Activated B cell treated with CpG ODN at 0.5 μM for 24 hours (primary cell): ENCODE results near the gene AGER. TPM values are rescaled to one million over a fixed set of nuclear protein-coding genes. Genes with fewer than 3 reads are reported as not detected.
"Not testable (repeated sequence)": the region's sequence is repeated elsewhere in the genome, so short reads cannot be mapped to it uniquely, and the experiment has no call there.

Source experiments
- ATAC-seq: fragments of 200-7000 bp; cut with Tn5 transposase; one replicate; pipeline ENCODE4 v1.10.0; 2021; ENCODE audit warnings: low read depth, mild to moderate bottlenecking, moderate library complexity
- CTCF ChIA-PET: fragments of 350-600 bp; sonication (Branson Sonifier 250); formaldehyde crosslinking; loops from one replicate; lab custom pipeline; 2021; ENCODE audit warnings: antibody characterized with exemption; lab: Charles Lee
- POLR2A ChIA-PET: fragments of 350-600 bp; sonication (Branson Sonifier 250); formaldehyde crosslinking; loops from one replicate; lab custom pipeline; 2021; ENCODE audit warnings: antibody characterized with exemption; lab: Charles Lee
- DNase-seq: peaks from one replicate; pipeline ENCODE4 v3.0.0; 2022
- H3K27ac Mint-ChIP-seq: one replicate; pipeline ENCODE4 v1.8.0; 2020; ENCODE audit warnings: mixed read lengths
- H3K27me3 Mint-ChIP-seq: one replicate; pipeline ENCODE4 v1.8.0; 2021; ENCODE audit warnings: mixed read lengths
- H3K36me3 Mint-ChIP-seq: one replicate; pipeline ENCODE4 v1.8.0; 2021; ENCODE audit warnings: low read depth, mixed read lengths
- H3K4me1 Mint-ChIP-seq: one replicate; pipeline ENCODE4 v1.8.0; 2021; ENCODE audit warnings: mixed read lengths
- H3K4me3 Mint-ChIP-seq: one replicate; pipeline ENCODE4 v1.8.0; 2020; ENCODE audit warnings: mild to moderate bottlenecking, mixed read lengths
- H3K9me3 Mint-ChIP-seq: one replicate; pipeline ENCODE4 v1.8.0; 2020; ENCODE audit warnings: mixed read lengths
- CTCF ChIP-seq: fragments of 200-600 bp; IDR thresholded peaks from one replicate; pipeline ENCODE4 v1.8.0; 2022; ENCODE audit warnings: antibody characterized with exemption, mild to moderate bottlenecking
- intact Hi-C: fragments of 100-400 bp; cut with micrococcal nuclease; formaldehyde crosslinking; loops from one replicate; pipeline ENCODE4 v1.15.1; 2024
- total RNA-seq: library from RNA; stranded (reverse); gene quantifications from 2 replicates; pipeline ENCODE4 v1.2.3, GENCODE V29; 2022

The AGER gene
- total RNA-seq, 1 donor from 2014 or later = 30.8 TPM

- POLR2A ChIA-PET = interaction anchor here (0.5 to 3.8 kb wide), 36 partner anchors 9 to 1102 kb away, joined by 3 to 69 read pairs (median 4); partner anchors contain the start of genes AGPAT1, ATF6B, CSNK2B and DXO
- DNase-seq (peak; percentile 76), ATAC-seq (peak; percentile 27)
- peak overlapping the region; percentile 100 for H3K27ac Mint-ChIP-seq
- no peaks in the 10 kb centered on the region for H3K9me3 Mint-ChIP-seq
- peaks cover 1% of the 10 kb centered on the region for H3K27me3 Mint-ChIP-seq
- peaks cover 54% of the 10 kb centered on the region for H3K4me1 Mint-ChIP-seq
- TF ChIP-seq CTCF = no peak
- CTCF ChIA-PET = interaction anchor here (1.2 to 2.5 kb wide), 6 partner anchors 14 to 77 kb away, joined by 3 to 11 read pairs (median 5); partner anchors contain the start of gene ATF6B
- H3K4me3 Mint-ChIP-seq = peak overlapping the region; percentile 99
- peaks cover 23% of the 10 kb centered on the region for H3K36me3 Mint-ChIP-seq
- intact Hi-C loops = loop anchor here (1.0 to 10.0 kb wide), 10 partner anchors 18 to 1396 kb away; partner anchors contain the start of genes ATP6V1G2, DDX39B, FKBPL and HSD17B8
These were observed 12.0 kb upstream of the AGER start for GRCh38 chr6:32195902-32196681.

GRCh38 chr6:32195652-32195901, 11.5 kb upstream of the AGER start:
- ChIA-PET CTCF (interaction anchor here (1.2 to 2.5 kb wide), 6 partner anchors 13 to 77 kb away, joined by 3 to 11 read pairs (median 5); partner anchors contain the start of gene ATF6B), POLR2A (interaction anchor here (0.6 to 3.8 kb wide), 29 partner anchors 9 to 1102 kb away, joined by 3 to 69 read pairs (median 4); partner anchors contain the start of genes AGPAT1, ATF6B, CSNK2B and DXO)
- peak; percentile 83 for ATAC-seq
- Mint-ChIP-seq H3K4me1 (peaks cover 57% of the 10 kb centered on the region), H3K36me3 (peaks cover 25% of the 10 kb centered on the region), H3K27ac (peak overlapping the region; percentile 100), H3K9me3 (no peaks in the 10 kb centered on the region), H3K4me3 (peak overlapping the region; percentile 99), H3K27me3 (peaks cover 1% of the 10 kb centered on the region)
- no peak for TF ChIP-seq CTCF
- intact Hi-C loops = loop anchor here (1.0 to 10.0 kb wide), 8 partner anchors 17 to 1397 kb away; partner anchors contain the start of genes ATP6V1G2, DDX39B, HSD17B8 and NFKBIL1
- peak; percentile 99 for DNase-seq

- DNase-seq (no peak), ATAC-seq (no peak)
- intact Hi-C loops = loop anchor here (1.0 to 10.0 kb wide), 9 partner anchors 17 to 1397 kb away; partner anchors contain the start of genes ATP6V1G2, DDX39B, HLA-DMB and HSD17B8
- H3K27me3 Mint-ChIP-seq = no peaks in the 10 kb centered on the region
- peak overlapping the region; percentile 99 for H3K4me3 Mint-ChIP-seq
- H3K4me1 Mint-ChIP-seq = peaks cover 63% of the 10 kb centered on the region
- peak overlapping the region; percentile 91 for H3K27ac Mint-ChIP-seq
- peaks cover 31% of the 10 kb centered on the region for H3K36me3 Mint-ChIP-seq
- POLR2A ChIA-PET = interaction anchor here (0.5 to 3.8 kb wide), 28 partner anchors 8 to 1077 kb away, joined by 3 to 69 read pairs (median 4); partner anchors contain the start of genes AGPAT1, ATF6B, CSNK2B and DXO
- TF ChIP-seq CTCF = no peak
- no peaks in the 10 kb centered on the region for H3K9me3 Mint-ChIP-seq
- CTCF ChIA-PET = interaction anchor here (1.0 to 2.5 kb wide), 7 partner anchors 13 to 76 kb away, joined by 3 to 11 read pairs (median 4); partner anchors contain the start of gene ATF6B
These were observed 11.0 kb upstream of the AGER start for GRCh38 chr6:32194825-32195651.

GRCh38 chr6:32194388-32194787, 10.3 kb upstream of the AGER start:
- Mint-ChIP-seq H3K9me3 (no peaks in the 10 kb centered on the region), H3K36me3 (peaks cover 31% of the 10 kb centered on the region), H3K27ac (peak overlapping the region; percentile 91), H3K4me1 (peaks cover 63% of the 10 kb centered on the region), H3K4me3 (peak overlapping the region; percentile 71), H3K27me3 (no peaks in the 10 kb centered on the region)
- ChIA-PET POLR2A (interaction anchor here (0.5 to 3.8 kb wide), 6 partner anchors 16 to 1077 kb away, joined by 3 to 69 read pairs (median 6); partner anchors contain the start of genes AGPAT1, RNF5, RPS18 and VPS52), CTCF (interaction anchor here (1.0 to 2.5 kb wide), 3 partner anchors 16 to 76 kb away, joined by 3 to 11 read pairs (median 6); no protein-coding TSS in a partner anchor)
- DNase-seq = no peak
- ATAC-seq = no peak
- no peak for TF ChIP-seq CTCF
- intact Hi-C loops = loop anchor here (2.0 to 10.0 kb wide), 3 partner anchors 650 to 776 kb away; partner anchors contain the start of genes ATP6V1G2, DDX39B, HLA-DMB and NFKBIL1

- intact Hi-C loops = loop anchor here (5.0 to 10.0 kb wide), 2 partner anchors 648 to 749 kb away; partner anchors contain the start of genes ATP6V1G2, DDX39B, HLA-DMB and NFKBIL1
- not testable (repeated sequence) for H3K27me3 Mint-ChIP-seq, ATAC-seq, DNase-seq, H3K9me3 Mint-ChIP-seq
- Mint-ChIP-seq H3K27ac (peak overlapping the region; percentile 96), H3K4me3 (peak overlapping the region; percentile 91), H3K36me3 (peaks cover 43% of the 10 kb centered on the region), H3K4me1 (peaks cover 75% of the 10 kb centered on the region)
- POLR2A ChIA-PET = interaction anchor here (0.6 to 5.2 kb wide), 18 partner anchors 10 to 1078 kb away, joined by 3 to 102 read pairs (median 5); partner anchors contain the start of genes AGPAT1, ATF6B, DDX39B and DXO
- CTCF ChIA-PET = interaction anchor here (0.8 to 1.0 kb wide), 4 partner anchors 38 to 661 kb away, joined by 3 to 5 read pairs (median 4); partner anchors contain the start of genes PSMB9 and TAP1
These were observed 9.0 kb upstream of the AGER start for GRCh38 chr6:32193096-32193495.
